ENCODE data around the gene DLL1. TPM values are rescaled to one million over a fixed set of nuclear protein-coding genes. Genes with fewer than 3 reads are reported as not detected.

Gene DLL1
- total and polyA plus RNA-seq, 5 experiments from 2014 or later, result 0.34 to 15.9 (median 1.5) TPM

DNA sequence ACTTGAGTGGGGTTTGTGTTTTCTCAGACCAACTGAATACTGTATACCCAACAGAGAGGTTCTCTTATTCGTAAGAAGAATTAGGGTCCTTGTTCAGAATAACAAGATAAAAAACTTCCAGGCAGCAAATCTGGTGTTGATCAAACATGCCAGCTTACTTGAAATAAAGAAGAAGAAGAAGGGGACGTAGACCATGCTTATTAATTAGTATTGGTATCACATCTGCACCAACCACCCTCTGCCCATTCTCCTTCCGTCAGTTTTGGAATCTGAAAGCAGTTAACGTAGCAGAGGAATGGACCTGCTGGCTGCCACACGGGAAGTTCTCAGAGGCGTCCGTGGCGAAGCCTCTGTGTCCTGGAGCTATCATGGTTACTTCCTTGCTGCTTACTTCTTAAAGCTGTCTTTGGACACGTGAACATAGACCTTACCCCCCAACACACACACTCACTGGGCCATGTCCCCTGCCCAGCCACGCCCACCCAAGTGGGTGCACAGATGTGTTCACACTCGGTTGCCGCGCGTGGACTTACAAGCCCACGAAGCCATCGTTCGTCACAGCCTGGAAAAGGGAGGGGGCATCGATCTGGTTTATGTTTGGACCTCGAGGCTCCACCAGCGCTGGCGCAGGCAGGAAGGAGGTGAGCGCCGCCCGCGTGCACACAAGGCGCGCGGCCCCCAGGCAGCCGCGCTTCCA is 4.1 kb upstream of the DLL1 start:
- peak overlapping the region in 1 of 10 donors; percentile 18 for H3K27ac Mint-ChIP-seq
- H3K27me3 Mint-ChIP-seq, result peaks cover 0 to 35% (median 10%) of the 10 kb centered on the region in 5 donors
- peak in 1 of 10 donors; percentile 23 for DNase-seq
- peak overlapping the region; percentile 57 to 94 (median 76) for H3K4me3 Mint-ChIP-seq
- H3K9me3 Mint-ChIP-seq, result no peaks in the 10 kb centered on the region
- POLR2A ChIA-PET, result interaction anchor here (0.6 to 2.0 kb wide), 7 partner anchors 12 to 335 kb away, joined by 3 to 11 read pairs (median 4); partner anchors contain the start of gene FAM120B
- ATAC-seq, result peak in 1 of 2 donors; percentile 1
- peaks cover 25 to 47% (median 42%) of the 10 kb centered on the region in 4 donors for H3K4me1 Mint-ChIP-seq
- H3K36me3 Mint-ChIP-seq, result peaks cover 0 to 1% (median 0%) of the 10 kb centered on the region in 3 donors

- Mint-ChIP-seq H3K27ac (peak overlapping the region in 2 of 10 donors; percentile 6 to 8), H3K27me3 (peaks cover 0 to 34% (median 10%) of the 10 kb centered on the region in 5 donors), H3K36me3 (no peaks in the 10 kb centered on the region), H3K9me3 (no peaks in the 10 kb centered on the region), H3K4me3 (peak overlapping the region in 9 of 10 donors; percentile 15 to 94 (median 72)), H3K4me1 (peaks cover 25 to 47% (median 42%) of the 10 kb centered on the region in 4 donors)
- DNase-seq, result no peak
- no peak for ATAC-seq
- POLR2A ChIA-PET, result interaction anchor here (0.6 to 2.0 kb wide), 8 partner anchors 12 to 335 kb away, joined by 3 to 11 read pairs (median 4); partner anchors contain the start of gene FAM120B
These were observed 3.4 kb upstream of the DLL1 start for GRCh38 chr6:170294298-170294730.

GRCh38 chr6:170293341-170294231 is 2.7 kb upstream of the DLL1 start:
- POLR2A ChIA-PET, result interaction anchor here (0.6 to 2.0 kb wide), 6 partner anchors 13 to 332 kb away, joined by 3 to 11 read pairs (median 7); partner anchors contain the start of gene FAM120B
- peaks cover 29 to 53% (median 44%) of the 10 kb centered on the region in 4 donors for H3K4me1 Mint-ChIP-seq

GRCh38 chr6:170292407-170293158 is 1.7 kb upstream of the DLL1 start:
- POLR2A ChIA-PET, result interaction anchor here (0.7 to 6.5 kb wide), 9 partner anchors 12 to 342 kb away, joined by 4 to 61 read pairs (median 5); no protein-coding TSS in a partner anchor
- peaks cover 0 to 30% (median 10%) of the 10 kb centered on the region in 5 donors for H3K27me3 Mint-ChIP-seq
- ATAC-seq (no peak), DNase-seq (peak in 1 of 10 donors; percentile 14)
- peak overlapping the region in 6 of 10 donors; percentile 29 to 86 (median 66) for H3K27ac Mint-ChIP-seq
- H3K4me1 Mint-ChIP-seq, result peaks cover 33 to 61% (median 49%) of the 10 kb centered on the region in 4 donors
- no peaks in the 10 kb centered on the region for H3K9me3 Mint-ChIP-seq
- peak overlapping the region; percentile 85 to 99 (median 92) for H3K4me3 Mint-ChIP-seq
- peaks cover 0 to 5% (median 0%) of the 10 kb centered on the region in 3 donors for H3K36me3 Mint-ChIP-seq

More at GRCh38 chr6:170293341-170294231, 2.7 kb upstream of the DLL1 start:
- peak in 1 of 10 donors; percentile 14 for DNase-seq
- H3K27me3 Mint-ChIP-seq, result peaks cover 0 to 34% (median 10%) of the 10 kb centered on the region in 5 donors
- peaks cover 0 to 2% (median 0%) of the 10 kb centered on the region in 3 donors for H3K36me3 Mint-ChIP-seq
- ATAC-seq, result no peak
- H3K9me3 Mint-ChIP-seq, result no peaks in the 10 kb centered on the region
- peak overlapping the region in 8 of 10 donors; percentile 46 to 95 (median 76) for H3K4me3 Mint-ChIP-seq
- H3K27ac Mint-ChIP-seq, result peak overlapping the region in 3 of 10 donors; percentile 6 to 31 (median 8)

DNA sequence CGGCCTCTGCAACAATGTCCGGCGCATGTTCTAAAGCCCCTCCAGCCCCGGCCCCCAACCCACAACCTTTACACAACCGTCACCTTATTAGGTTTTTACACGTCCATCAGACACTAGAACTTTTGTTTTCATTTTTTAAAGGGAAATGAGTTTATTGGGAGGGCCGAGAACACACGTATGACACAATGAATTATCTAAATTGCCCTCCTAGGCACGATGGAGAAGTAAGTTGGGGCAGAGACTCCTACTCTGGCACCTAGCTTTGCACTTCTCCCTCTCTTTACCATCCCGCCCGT is 1.2 kb upstream of the DLL1 start:
- peak overlapping the region; percentile 85 to 99 (median 92) for H3K4me3 Mint-ChIP-seq
- peaks cover 0 to 26% (median 10%) of the 10 kb centered on the region in 5 donors for H3K27me3 Mint-ChIP-seq
- peak in 1 of 2 donors; percentile 1 for ATAC-seq
- no peak for DNase-seq
- no peaks in the 10 kb centered on the region for H3K9me3 Mint-ChIP-seq
- H3K4me1 Mint-ChIP-seq, result peaks cover 33 to 61% (median 48%) of the 10 kb centered on the region in 4 donors
- peaks cover 0 to 5% (median 0%) of the 10 kb centered on the region in 3 donors for H3K36me3 Mint-ChIP-seq
- H3K27ac Mint-ChIP-seq, result peak overlapping the region in 8 of 10 donors; percentile 51 to 89 (median 78)
- POLR2A ChIA-PET, result interaction anchor here (0.7 to 6.5 kb wide), 10 partner anchors 12 to 342 kb away, joined by 3 to 61 read pairs (median 4); no protein-coding TSS in a partner anchor

- POLR2A ChIA-PET, result interaction anchor here (1.1 to 6.5 kb wide), 11 partner anchors 9 to 341 kb away, joined by 3 to 61 read pairs (median 4); no protein-coding TSS in a partner anchor
- peaks cover 0 to 7% (median 4%) of the 10 kb centered on the region in 3 donors for H3K36me3 Mint-ChIP-seq
- peaks cover 0 to 26% (median 10%) of the 10 kb centered on the region in 5 donors for H3K27me3 Mint-ChIP-seq
- H3K9me3 Mint-ChIP-seq, result no peaks in the 10 kb centered on the region
- H3K27ac Mint-ChIP-seq, result peak overlapping the region; percentile 24 to 89 (median 76)
- peak overlapping the region; percentile 85 to 99 (median 92) for H3K4me3 Mint-ChIP-seq
- DNase-seq (peak in 8 of 10 donors; percentile 37 to 78 (median 52)), ATAC-seq (peak; percentile 58 to 66)
- peaks cover 33 to 61% (median 49%) of the 10 kb centered on the region in 4 donors for H3K4me1 Mint-ChIP-seq
These were observed 613 bp upstream of the DLL1 start for GRCh38 chr6:170291271-170292110.

- Mint-ChIP-seq H3K4me3 (peak overlapping the region; percentile 86 to 98 (median 91)), H3K4me1 (peaks cover 29 to 52% (median 45%) of the 10 kb centered on the region in 4 donors), H3K36me3 (peaks cover 0 to 20% (median 9%) of the 10 kb centered on the region in 3 donors), H3K9me3 (no peaks in the 10 kb centered on the region), H3K27ac (peak overlapping the region in 7 of 10 donors; percentile 40 to 93 (median 82)), H3K27me3 (peaks cover 0 to 20% (median 10%) of the 10 kb centered on the region in 5 donors)
- ATAC-seq, result peak in 1 of 2 donors; percentile 11
- POLR2A ChIA-PET, result interaction anchor here (0.6 to 6.5 kb wide), 9 partner anchors 9 to 422 kb away, joined by 3 to 61 read pairs (median 3); no protein-coding TSS in a partner anchor
- no peak for DNase-seq
These were observed 955 bp downstream of the DLL1 start for GRCh38 chr6:170289951-170290295.

DNA sequence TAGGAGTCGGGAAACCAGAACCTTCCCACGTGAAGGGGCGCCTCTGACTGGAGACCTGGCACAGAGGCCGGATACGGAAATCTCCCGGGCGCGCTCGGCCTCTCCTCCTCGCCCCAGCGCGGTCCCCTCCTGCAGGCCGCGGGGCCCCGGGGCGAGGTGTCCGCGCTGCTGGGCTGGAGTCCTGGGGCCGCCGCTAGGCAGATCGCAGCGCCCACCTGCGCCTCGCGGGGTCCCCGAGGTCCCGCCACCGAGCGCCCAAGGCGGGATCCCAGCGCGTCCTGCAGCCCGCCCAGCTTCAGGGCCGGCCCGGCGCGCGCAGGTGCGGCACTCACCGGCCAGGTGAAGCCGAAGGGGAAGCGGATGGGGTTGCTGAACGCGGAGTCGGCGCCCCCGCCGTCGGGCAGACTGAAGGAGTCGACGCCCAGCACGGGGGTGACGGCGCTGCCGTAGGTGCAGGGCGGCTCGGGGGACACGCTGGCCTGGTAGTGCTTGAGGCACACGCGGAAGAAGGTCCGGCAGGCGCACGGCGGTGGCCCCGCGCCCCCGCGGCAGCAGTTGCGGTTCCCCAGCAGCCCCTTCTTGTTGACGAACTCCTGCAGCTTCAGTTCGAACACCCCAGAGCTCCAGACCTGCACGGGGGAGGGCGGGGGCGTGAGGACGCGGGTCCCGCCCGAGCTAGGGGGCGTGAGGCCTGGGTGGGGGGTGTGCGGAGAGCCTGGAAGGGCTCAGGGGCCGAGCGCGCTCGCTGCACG is 1.5 kb downstream of the DLL1 start:
- H3K36me3 Mint-ChIP-seq, result peaks cover 0 to 23% (median 9%) of the 10 kb centered on the region in 3 donors
- peaks cover 0 to 16% (median 10%) of the 10 kb centered on the region in 5 donors for H3K27me3 Mint-ChIP-seq
- H3K4me3 Mint-ChIP-seq, result peak overlapping the region; percentile 82 to 94 (median 88)
- peak in 3 of 10 donors; percentile 39 to 45 (median 44) for DNase-seq
- ATAC-seq, result peak; percentile 13 to 29
- peak overlapping the region; percentile 58 to 92 (median 84) for H3K27ac Mint-ChIP-seq
- POLR2A ChIA-PET, result interaction anchor here (0.6 to 6.5 kb wide), 7 partner anchors 11 to 421 kb away, joined by 3 to 61 read pairs (median 6); no protein-coding TSS in a partner anchor
- H3K4me1 Mint-ChIP-seq, result peaks cover 29 to 47% (median 40%) of the 10 kb centered on the region in 4 donors
- no peaks in the 10 kb centered on the region for H3K9me3 Mint-ChIP-seq

DNA sequence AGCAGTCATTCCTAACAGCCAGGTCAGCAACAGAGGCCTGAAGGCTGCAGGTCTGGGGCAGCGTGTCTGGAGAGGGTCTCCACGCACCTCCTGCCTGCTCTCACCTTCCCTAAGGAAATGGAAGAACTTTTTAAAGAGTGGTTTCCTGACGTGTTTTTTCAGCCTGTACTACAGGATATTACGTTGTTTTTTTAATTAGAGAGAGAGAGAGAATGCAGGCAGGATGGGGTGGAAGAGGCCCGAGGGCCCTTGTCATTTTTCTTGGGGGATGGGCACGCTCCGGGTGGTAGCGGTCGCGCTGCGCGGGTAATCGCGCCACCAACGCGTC is 2.1 kb downstream of the DLL1 start:
- DNase-seq, result peak in 3 of 10 donors; percentile 38 to 49 (median 45)
- Mint-ChIP-seq H3K4me3 (peak overlapping the region; percentile 82 to 94 (median 88)), H3K9me3 (no peaks in the 10 kb centered on the region), H3K27ac (peak overlapping the region; percentile 58 to 92 (median 84)), H3K36me3 (peaks cover 0 to 27% (median 9%) of the 10 kb centered on the region in 3 donors), H3K27me3 (peaks cover 0 to 11% (median 10%) of the 10 kb centered on the region in 5 donors), H3K4me1 (peaks cover 26 to 42% (median 34%) of the 10 kb centered on the region in 4 donors)
- peak in 1 of 2 donors; percentile 20 for ATAC-seq
- POLR2A ChIA-PET, result interaction anchor here (1.3 to 6.5 kb wide), 4 partner anchors 11 to 200 kb away, joined by 3 to 61 read pairs (median 21); no protein-coding TSS in a partner anchor
